H9 (cell line): ENCODE data around the gene FANCC. TPM values are rescaled to one million over a fixed set of nuclear protein-coding genes. Genes with fewer than 3 reads are reported as not detected.

Experiments
- DNase-seq: peaks from one replicate; pipeline ENCODE4 v3.0.0-alpha.2; 2017
- H2AFZ ChIP-seq: one replicate; pipeline ENCODE4 v1.6.1; 2013; ENCODE audit warnings: mild to moderate bottlenecking, low read length, control low read depth, moderate library complexity
- H2AK5ac ChIP-seq: 2 replicates; pipeline ENCODE4 v1.6.1; 2013; ENCODE audit warnings: low read length, control low read depth, mixed read lengths; ENCODE audit not compliant: insufficient read length
- H2BK120ac ChIP-seq: one replicate; pipeline ENCODE4 v1.6.1; 2013; ENCODE audit warnings: low read depth, mild to moderate bottlenecking, low read length, control low read depth, inconsistent platforms; ENCODE audit not compliant: poor library complexity, severe bottlenecking
- H2BK12ac ChIP-seq: 2 replicates; pipeline ENCODE4 v1.6.1; 2013; ENCODE audit warnings: low read length, control low read depth, mixed read lengths, low read depth; ENCODE audit not compliant: insufficient read length
- H2BK15ac ChIP-seq: 2 replicates; pipeline ENCODE4 v1.6.1; 2013; ENCODE audit warnings: low read depth, low read length, control low read depth
- H2BK20ac ChIP-seq: one replicate; pipeline ENCODE4 v1.6.1; 2013; ENCODE audit warnings: low read depth, mild to moderate bottlenecking, low read length, control low read depth, inconsistent platforms; ENCODE audit not compliant: poor library complexity, severe bottlenecking
- H2BK5ac ChIP-seq: 2 replicates; pipeline ENCODE4 v1.6.1; 2013; ENCODE audit warnings: low read length, control low read depth, mixed read lengths; ENCODE audit not compliant: insufficient read length
- H3K14ac ChIP-seq: 2 replicates; pipeline ENCODE4 v1.6.1; 2013; ENCODE audit warnings: low read length, control low read depth; ENCODE audit not compliant: insufficient read depth
- H3K18ac ChIP-seq: 2 replicates; pipeline ENCODE4 v1.6.1; 2013; ENCODE audit warnings: low read depth, mild to moderate bottlenecking, mixed read lengths, low read length, control low read depth; ENCODE audit not compliant: insufficient read length
- H3K23ac ChIP-seq: 2 replicates; pipeline ENCODE4 v1.6.1; 2013; ENCODE audit warnings: low read length, control low read depth, mixed read lengths, low read depth; ENCODE audit not compliant: insufficient read length
- H3K23me2 ChIP-seq: 2 replicates; pipeline ENCODE4 v1.6.1; 2013; ENCODE audit warnings: low read depth, mild to moderate bottlenecking, mixed read lengths, low read length, control low read depth; ENCODE audit not compliant: insufficient read length, poor library complexity, severe bottlenecking
- H3K27ac ChIP-seq: 2 replicates; pipeline ENCODE4 v1.5.1; 2013; ENCODE audit warnings: low read length, control low read depth, mixed read lengths, low read depth; ENCODE audit not compliant: insufficient read length
- H3K27me3 ChIP-seq: 2 replicates; pipeline ENCODE4 v1.6.1; 2013; ENCODE audit warnings: low read length, control low read depth, inconsistent platforms; ENCODE audit not compliant: insufficient read depth
- H3K4ac ChIP-seq: 2 replicates; pipeline ENCODE4 v1.6.1; 2013; ENCODE audit warnings: low read depth, mild to moderate bottlenecking, control low read depth, inconsistent platforms, low read length, moderate library complexity
- H3K4me1 ChIP-seq: 2 replicates; pipeline ENCODE4 v1.6.1; 2013; ENCODE audit warnings: low read length, control low read depth, inconsistent platforms; ENCODE audit not compliant: insufficient read depth
- H3K4me2 ChIP-seq: 2 replicates; pipeline ENCODE4 v1.6.1; 2013; ENCODE audit warnings: low read length, control low read depth, mixed read lengths; ENCODE audit not compliant: insufficient read length, insufficient read depth
- H3K56ac ChIP-seq: 2 replicates; pipeline ENCODE4 v1.6.1; 2013; ENCODE audit warnings: low read depth, mild to moderate bottlenecking, mixed read lengths, low read length, control low read depth; ENCODE audit not compliant: insufficient read length
- H3K79me1 ChIP-seq: 2 replicates; pipeline ENCODE4 v1.6.1; 2013; ENCODE audit warnings: low read depth, mild to moderate bottlenecking, moderate library complexity, low read length, control low read depth, inconsistent platforms; ENCODE audit not compliant: insufficient read depth, poor library complexity, severe bottlenecking
- H3K79me2 ChIP-seq: 2 replicates; pipeline ENCODE4 v1.6.1; 2013; ENCODE audit warnings: low read length, control low read depth, inconsistent platforms; ENCODE audit not compliant: insufficient read depth
- H3K9ac ChIP-seq: 2 replicates; pipeline ENCODE4 v1.6.1; 2013; ENCODE audit warnings: low read length, control low read depth, mixed read lengths; ENCODE audit not compliant: insufficient read length; ENCODE audit errors: extremely low read depth
- H3K9me3 ChIP-seq: one replicate; pipeline ENCODE4 v1.6.1; 2013; ENCODE audit warnings: low read depth, low read length, inconsistent platforms; ENCODE audit not compliant: control insufficient read depth
- H3T11ph ChIP-seq: one replicate; pipeline ENCODE4 v1.6.1; 2013; ENCODE audit warnings: mild to moderate bottlenecking, low read length, control low read depth, inconsistent platforms
- H4K20me1 ChIP-seq: one replicate; pipeline ENCODE4 v1.6.1; 2013; ENCODE audit not compliant: control insufficient read depth, insufficient read length, insufficient read depth
- H4K5ac ChIP-seq: 2 replicates; pipeline ENCODE4 v1.6.1; 2013; ENCODE audit warnings: low read depth, mild to moderate bottlenecking, mixed read lengths, low read length, control low read depth; ENCODE audit not compliant: insufficient read length
- H4K8ac ChIP-seq: replicated peaks from 2 replicates; pipeline ENCODE4 v1.6.1; 2013; ENCODE audit warnings: low read length, control low read depth, mixed read lengths, low read depth; ENCODE audit not compliant: insufficient read length
- H4K91ac ChIP-seq: 2 replicates; pipeline ENCODE4 v1.6.1; 2013; ENCODE audit warnings: low read depth, mild to moderate bottlenecking, moderate library complexity, mixed read lengths, low read length, control low read depth; ENCODE audit not compliant: insufficient read length
- H3K27ac Mint-ChIP-seq, 3 experiments: 2 replicates in 2 of 3; 3 replicates in 1 of 3; pipeline ENCODE4 v1.8.0; 2020 to 2021; ENCODE audit warnings: mixed read lengths in 3 of 3, mild to moderate bottlenecking in 1 of 3, moderate library complexity in 1 of 3
- H3K27me3 Mint-ChIP-seq: 2 replicates; pipeline ENCODE4 v1.8.0; 2021; ENCODE audit warnings: low read depth, mild to moderate bottlenecking, moderate library complexity, mixed read lengths
- H3K36me3 Mint-ChIP-seq, 3 experiments: 2 replicates in 2 of 3; 3 replicates in 1 of 3; pipeline ENCODE4 v1.8.0; 2020 to 2021; ENCODE audit warnings: low read depth in 3 of 3, mixed read lengths in 3 of 3; ENCODE audit not compliant: insufficient read depth in 1 of 3
- H3K4me1 Mint-ChIP-seq, 2 experiments: 2 replicates each; pipeline ENCODE4 v1.8.0; 2020; ENCODE audit warnings: mixed read lengths in 2 of 2
- H3K4me3 Mint-ChIP-seq, 2 experiments: 2 replicates in 1 of 2; 3 replicates in 1 of 2; pipeline ENCODE4 v1.8.0; 2020 to 2021; ENCODE audit warnings: mild to moderate bottlenecking in 2 of 2, mixed read lengths in 2 of 2, moderate library complexity in 1 of 2
- H3K9me3 Mint-ChIP-seq, 2 experiments: 2 replicates in 1 of 2; 3 replicates in 1 of 2; pipeline ENCODE4 v1.8.0; 2020; ENCODE audit warnings: mild to moderate bottlenecking in 2 of 2, mixed read lengths in 2 of 2, moderate library complexity in 1 of 2
- WGBS: extraction: QIAGEN DNeasy Blood & Tissue Kit; methylation state at CpG from one replicate; pipeline ENCODE4 v1.1.7; 2013; ENCODE audit warnings: missing lambda C conversion rate, low lambda C conversion rate, mixed read lengths; ENCODE audit not compliant: insufficient read length; ENCODE audit errors: extremely low coverage; 5-methylcytosine and 5-hydroxymethylcytosine counted together
- total RNA-seq: library from RNA; stranded (reverse); gene quantifications from 2 replicates; pipeline ENCODE4 v1.2.1, GENCODE V29; 2021
- TF ChIP-seq, protein P1 (sequence below): fragments of 200-600 bp; sonication (generic); conservative IDR thresholded peaks from 3 replicates; pipeline ENCODE4 v1.8.0; 2021; ENCODE audit warnings: antibody characterized with exemption, mild to moderate bottlenecking

Gene FANCC
- total RNA-seq, 1 experiment from 2014 or later: 14.6 TPM

DNA sequence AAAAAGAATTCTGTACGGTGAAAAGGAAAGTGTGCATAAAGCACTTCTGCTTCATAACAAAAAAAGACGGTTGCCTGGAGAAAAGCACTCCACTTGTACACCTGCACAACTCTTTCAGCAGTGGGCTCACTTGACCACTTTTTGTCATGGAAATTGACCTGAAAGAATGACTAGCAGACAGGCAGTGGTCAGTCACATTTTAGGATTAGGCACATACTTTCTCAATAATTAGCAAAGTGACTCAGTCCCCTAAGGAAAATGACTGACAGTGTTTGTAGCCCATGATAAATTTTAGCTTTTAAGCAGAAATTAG is 169.3 kb downstream of the FANCC start:
- Histone ChIP-seq H4K5ac (no peak overlapping the region), H3K4me1 (peaks cover 2% of the 10 kb centered on the region), H4K8ac (no peak overlapping the region), H2BK20ac (no peak overlapping the region), H3K27ac (no peak overlapping the region), H3K4me2 (no peak overlapping the region), H3K23me2 (no peaks in the 10 kb centered on the region), H3K79me1 (no peaks in the 10 kb centered on the region), H2BK12ac (no peak overlapping the region), H2BK120ac (no peak overlapping the region), H2BK5ac (no peak overlapping the region), H2AK5ac (no peak overlapping the region), H3K4ac (no peak overlapping the region), H3K18ac (no peak overlapping the region), H3K23ac (no peak overlapping the region), H2AFZ (no peak overlapping the region), H4K91ac (no peak overlapping the region), H3K9me3 (no peaks in the 10 kb centered on the region), H3K9ac (no peak overlapping the region), H2BK15ac (no peak overlapping the region), H4K20me1 (no peaks in the 10 kb centered on the region), H3K27me3 (no peaks in the 10 kb centered on the region), H3K14ac (no peak overlapping the region), H3K56ac (no peak overlapping the region), H3T11ph (no peak overlapping the region), H3K79me2 (no peaks in the 10 kb centered on the region)
- Mint-ChIP-seq H3K4me1 (peaks cover 11 to 14% of the 10 kb centered on the region in 2 experiments), H3K9me3 (no peaks in the 10 kb centered on the region; a peak in 1 of 5 replicates), H3K36me3 (peaks cover 0 to 4% (median 3%) of the 10 kb centered on the region in 3 experiments; a peak in 2 of 7 replicates), H3K27ac (no peak overlapping the region), H3K4me3 (no peak overlapping the region), H3K27me3 (no peaks in the 10 kb centered on the region)
- TF ChIP-seq, protein P1, sequence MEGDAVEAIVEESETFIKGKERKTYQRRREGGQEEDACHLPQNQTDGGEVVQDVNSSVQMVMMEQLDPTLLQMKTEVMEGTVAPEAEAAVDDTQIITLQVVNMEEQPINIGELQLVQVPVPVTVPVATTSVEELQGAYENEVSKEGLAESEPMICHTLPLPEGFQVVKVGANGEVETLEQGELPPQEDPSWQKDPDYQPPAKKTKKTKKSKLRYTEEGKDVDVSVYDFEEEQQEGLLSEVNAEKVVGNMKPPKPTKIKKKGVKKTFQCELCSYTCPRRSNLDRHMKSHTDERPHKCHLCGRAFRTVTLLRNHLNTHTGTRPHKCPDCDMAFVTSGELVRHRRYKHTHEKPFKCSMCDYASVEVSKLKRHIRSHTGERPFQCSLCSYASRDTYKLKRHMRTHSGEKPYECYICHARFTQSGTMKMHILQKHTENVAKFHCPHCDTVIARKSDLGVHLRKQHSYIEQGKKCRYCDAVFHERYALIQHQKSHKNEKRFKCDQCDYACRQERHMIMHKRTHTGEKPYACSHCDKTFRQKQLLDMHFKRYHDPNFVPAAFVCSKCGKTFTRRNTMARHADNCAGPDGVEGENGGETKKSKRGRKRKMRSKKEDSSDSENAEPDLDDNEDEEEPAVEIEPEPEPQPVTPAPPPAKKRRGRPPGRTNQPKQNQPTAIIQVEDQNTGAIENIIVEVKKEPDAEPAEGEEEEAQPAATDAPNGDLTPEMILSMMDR: no peak
- no CpG with 5 or more reads among the region's 2 CpGs for WGBS
- DNase-seq: no peak
